Activated CD8-positive, alpha-beta memory T cell treated with anti-CD3 and anti-CD28 coated beads, Interleukin-2, amount 50 U/mL, for 1 hour (primary cell): ENCODE results near the gene GRWD1.

ENCODE experiments used
- DNase-seq: peaks from one replicate; pipeline ENCODE4 v3.0.0-alpha.2; 2020; ENCODE audit errors: extremely low read depth

Gene GRWD1

DNA sequence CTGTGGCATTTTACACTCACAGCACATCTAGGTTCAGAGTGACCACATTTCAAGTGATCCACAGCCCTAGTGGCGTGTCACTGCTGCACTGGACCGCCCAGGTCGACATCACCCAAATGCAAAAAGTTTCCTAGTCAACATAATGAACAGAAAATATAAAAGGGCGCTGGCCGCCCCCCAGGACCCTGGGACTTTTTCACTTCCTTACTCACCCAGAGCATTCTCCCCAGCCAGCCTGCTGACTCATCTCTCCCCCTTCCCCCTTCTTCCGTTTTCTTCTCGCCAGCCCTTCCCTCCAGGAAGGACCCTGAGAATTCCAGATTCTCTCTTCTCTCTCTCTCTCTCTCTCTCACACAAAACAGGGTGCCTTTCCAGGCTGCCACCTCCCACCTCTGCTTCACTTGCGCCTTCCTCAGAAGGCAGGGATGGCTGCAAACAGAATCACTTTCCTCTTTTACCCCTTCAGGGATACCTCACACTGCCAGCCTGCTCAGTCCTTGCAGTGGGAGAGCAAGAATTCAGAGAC is 21.0 kb upstream of the GRWD1 start:
- no peak for DNase-seq

DNA sequence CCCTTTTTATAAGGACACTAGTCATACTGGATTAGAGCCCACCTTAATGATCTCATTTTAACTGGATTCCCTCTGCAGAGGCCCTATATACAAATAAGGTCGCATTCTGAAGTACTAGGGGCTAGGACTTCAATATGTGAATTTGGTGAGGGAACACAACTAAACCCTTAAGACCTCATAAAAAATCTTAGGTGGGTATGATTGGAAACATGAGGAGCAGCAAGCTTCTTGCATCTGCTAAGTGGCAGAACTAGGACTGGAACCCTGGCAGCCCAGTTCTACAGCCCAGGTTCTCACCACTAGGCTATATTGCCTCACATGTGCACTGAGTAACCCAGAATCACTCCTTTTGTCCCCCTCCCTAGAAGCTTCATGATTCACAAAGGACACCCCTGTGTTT is 17.1 kb upstream of the GRWD1 start:
- no peak for DNase-seq

DNA sequence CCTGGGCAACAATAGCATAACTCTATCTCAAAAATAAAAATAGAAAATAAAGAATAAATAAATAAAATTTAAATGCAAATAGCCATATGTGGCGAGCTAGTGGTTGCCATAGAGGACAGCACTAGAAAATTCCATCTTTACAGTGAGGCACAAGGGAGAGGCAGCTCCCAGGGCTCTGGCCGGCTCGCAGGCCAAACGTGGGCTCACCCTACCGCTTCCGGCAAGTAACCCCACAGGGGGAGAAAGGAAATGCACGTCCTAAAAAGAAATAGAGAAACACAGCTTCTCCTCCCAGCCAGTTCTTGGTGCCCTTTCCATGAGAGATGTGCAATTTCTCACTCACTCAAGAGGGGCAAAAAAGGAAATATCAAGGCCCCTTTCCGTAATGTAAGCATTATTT is 12.4 kb upstream of the GRWD1 start:
- no peak for DNase-seq

DNA sequence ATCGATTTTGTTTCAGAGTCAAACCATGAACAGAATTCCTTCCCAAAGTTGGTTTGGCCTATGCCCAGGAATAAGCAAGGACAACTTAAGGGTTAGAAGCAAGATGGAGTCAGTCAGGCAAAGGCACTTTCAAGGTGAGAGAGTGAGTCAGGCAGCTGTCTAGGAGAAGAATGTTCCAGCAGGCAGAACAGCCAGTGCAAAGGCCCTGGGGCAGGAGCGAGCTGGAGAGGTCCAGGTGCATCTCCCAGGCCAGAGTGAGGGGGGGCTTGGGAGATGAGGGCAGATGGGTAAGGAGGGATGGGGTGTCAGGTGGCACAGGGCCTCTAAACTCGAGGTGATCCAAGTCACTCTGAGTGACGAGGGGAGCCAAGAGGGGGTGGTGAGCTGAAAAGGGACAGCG is 9.2 kb upstream of the GRWD1 start:
- no peak for DNase-seq

DNA sequence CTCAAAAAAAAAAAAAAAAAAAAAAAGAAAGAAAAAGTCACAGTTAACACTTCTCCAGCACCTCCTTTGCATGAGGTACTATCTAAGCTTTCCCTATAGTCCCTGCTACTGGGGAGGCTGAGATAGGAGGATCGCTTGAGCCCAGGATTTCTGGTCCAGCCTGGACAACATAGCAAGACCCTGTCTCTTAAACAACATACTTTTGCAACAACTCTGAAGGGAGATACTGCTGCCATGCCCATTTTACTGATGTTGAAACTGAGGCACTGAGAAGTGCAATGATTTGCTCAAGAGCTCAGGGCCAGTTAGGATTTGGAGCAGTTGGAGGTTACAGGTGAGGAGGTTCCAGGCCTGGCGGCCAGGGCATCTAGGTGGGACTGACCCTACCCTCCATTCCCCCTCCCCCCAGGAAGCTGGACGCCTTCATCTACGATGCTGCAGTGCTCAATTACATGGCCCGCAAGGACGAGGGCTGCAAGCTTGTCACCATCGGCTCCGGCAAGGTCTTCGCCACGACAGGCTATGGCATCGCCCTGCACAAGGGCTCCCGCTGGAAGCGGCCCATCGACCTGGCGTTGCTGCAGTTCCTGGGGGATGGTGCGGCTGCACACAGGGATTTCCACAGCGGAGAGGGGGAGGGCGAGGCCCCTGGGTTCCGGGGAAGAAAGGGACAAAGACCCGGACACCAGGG is 4.3 kb upstream of the GRWD1 start:
- no peak for DNase-seq

DNA sequence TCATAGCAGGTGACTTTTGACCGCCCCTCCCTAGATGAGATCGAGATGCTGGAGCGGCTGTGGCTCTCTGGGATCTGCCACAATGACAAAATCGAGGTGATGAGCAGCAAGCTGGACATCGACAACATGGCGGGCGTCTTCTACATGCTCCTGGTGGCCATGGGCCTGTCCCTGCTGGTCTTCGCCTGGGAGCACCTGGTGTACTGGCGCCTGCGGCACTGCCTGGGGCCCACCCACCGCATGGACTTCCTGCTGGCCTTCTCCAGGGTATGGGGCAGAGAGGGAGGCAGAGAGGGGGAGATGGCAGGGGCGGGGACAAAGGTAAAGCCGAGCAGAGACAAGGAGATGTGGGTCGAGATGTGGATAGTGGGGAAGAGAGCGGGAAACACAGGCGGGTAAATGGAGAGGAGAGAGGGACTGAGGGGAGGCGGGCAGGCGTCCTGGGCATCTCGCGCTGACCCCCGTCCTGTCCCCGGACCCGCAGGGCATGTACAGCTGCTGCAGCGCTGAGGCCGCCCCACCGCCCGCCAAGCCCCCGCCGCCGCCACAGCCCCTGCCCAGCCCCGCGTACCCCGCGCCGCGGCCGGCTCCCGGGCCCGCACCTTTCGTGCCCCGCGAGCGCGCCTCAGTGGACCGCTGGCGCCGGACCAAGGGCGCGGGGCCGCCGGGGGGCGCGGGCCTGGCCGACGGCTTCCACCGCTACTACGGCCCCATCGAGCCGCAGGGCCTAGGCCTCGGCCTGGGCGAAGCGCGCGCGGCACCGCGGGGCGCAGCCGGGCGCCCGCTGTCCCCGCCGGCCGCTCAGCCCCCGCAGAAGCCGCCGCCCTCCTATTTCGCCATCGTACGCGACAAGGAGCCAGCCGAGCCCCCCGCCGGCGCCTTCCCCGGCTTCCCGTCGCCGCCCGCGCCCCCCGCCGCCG is 3.4 kb upstream of the GRWD1 start:
- DNase-seq, result no peak

DNA sequence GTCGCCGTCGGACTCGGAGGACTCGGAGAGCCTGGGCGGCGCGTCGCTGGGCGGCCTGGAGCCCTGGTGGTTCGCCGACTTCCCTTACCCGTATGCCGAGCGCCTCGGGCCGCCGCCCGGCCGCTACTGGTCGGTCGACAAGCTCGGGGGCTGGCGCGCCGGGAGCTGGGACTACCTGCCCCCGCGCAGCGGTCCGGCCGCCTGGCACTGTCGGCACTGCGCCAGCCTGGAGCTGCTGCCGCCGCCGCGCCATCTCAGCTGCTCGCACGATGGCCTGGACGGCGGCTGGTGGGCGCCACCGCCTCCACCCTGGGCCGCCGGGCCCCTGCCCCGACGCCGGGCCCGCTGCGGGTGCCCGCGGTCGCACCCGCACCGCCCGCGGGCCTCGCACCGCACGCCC is 2.5 kb upstream of the GRWD1 start:
- DNase-seq, result no peak

DNA sequence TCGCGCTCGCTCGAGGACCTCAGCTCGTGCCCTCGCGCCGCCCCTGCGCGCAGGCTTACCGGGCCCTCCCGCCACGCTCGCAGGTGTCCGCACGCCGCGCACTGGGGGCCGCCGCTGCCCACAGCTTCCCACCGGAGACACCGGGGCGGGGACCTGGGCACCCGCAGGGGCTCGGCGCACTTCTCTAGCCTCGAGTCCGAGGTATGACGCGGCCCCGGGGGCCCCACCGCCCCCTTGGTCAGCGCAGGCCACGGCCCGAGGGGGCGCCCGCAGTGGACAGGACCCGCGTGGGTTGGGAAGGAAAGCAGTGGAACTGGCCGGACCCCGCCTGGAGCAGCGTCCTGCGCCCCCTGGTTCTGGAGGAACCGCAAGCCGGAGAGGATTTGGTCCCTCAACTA is 2.1 kb upstream of the GRWD1 start:
- DNase-seq, result no peak

DNA sequence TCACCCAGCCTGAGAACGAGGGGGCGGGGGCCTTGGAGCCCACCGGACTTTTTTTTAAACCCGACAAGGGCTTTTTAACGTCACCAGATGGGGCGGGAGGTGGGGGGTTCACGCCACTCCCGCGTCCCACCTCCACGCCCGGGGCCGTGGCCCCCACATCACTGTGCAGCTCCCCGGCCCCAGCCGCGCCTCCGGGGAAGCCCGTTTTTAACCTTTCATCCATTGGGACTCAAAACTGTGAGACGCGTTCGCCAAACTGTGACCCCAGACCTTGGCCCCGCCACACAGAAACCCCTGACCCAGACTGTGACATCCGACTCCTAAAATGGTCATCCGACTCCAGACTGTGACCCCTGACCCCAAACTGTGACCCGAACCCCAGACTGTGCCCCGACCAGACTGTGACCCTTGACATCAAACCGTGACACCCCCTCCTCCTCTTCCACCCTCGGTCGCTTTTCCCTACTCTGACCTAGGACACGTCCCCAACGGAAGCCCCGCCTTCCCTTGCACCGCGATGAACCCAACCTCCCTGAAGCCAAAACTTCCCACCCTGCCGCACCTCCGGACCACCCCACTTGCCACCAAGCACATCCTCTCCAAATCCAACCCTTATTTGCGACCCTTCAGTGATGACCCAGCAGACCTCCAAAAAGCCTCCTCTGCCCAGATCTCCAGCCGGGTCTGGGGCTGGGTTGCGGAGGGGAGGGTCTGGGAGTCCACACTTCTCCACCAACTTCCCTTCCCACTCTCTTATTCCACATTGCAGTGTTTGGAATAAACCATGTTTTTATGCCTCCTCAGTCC is 1.5 kb upstream of the GRWD1 start:
- DNase-seq, result no peak

DNA sequence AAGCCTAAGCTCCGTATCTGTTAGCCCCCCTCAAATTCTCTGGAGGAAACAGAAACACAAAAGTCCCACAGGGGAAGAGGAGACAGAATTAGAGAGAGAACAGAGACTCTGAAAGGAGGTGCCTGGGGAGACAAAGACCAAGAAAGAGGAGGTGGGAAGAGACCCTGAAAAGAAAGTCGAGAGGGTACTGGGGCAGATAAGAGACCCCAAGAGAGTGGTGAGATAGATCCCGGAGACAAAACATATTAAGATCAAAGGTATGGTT is 915 bp upstream of the GRWD1 start:
- DNase-seq, result no peak

DNA sequence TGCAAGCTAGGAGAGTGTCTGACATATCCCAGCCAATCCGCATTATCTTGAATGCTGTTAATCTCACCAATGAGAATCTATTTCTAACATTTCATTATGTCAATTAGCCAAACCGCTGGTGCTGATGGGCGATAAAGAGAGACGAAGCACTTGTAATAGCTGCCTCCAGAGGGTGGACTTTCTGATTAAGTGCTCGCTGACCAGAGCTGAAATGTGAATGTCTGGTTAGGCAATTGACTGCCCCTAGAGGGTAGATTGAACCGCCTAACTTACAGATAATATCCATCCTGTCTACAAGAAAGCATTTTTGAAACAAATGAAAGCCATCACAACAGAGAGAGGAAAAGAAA is 552 bp upstream of the GRWD1 start:
- DNase-seq, result no peak

DNA sequence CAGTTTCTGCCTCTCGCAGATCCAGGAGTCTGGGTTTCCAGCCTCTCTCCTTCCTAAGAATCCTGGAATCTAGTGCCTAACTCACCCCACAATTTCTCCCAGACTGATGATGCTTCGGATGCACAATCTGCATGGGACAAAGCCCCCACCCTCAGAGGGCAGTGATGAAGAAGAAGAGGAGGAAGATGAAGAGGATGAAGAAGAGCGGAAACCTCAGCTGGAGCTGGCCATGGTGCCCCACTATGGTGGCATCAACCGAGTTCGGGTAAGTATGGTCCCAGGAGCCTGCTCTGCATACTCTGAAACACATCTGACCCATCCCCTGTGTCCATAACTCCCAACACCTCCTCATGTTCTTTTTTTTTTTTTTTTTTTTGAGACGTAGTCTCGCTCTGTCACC is 796 bp downstream of the GRWD1 start:
- no peak for DNase-seq

DNA sequence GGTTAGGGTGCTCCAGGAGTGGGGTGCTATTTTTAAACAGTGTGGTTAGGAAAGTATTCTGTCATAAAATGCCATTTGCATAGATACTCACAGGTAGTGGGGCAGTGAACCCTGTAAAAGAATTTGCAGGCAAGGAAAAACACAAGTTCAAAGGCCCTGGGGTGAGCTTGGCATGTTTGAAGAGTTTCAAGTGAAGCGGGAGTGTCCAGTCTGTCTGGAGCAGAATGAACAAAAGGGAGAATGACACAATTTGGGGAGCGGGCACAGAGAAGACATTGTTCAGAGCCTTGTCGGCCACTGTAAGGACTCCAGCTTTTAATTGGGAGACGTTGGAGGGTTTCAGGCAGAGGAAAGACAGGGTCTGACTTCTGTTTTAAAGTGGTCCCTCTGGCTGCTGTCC is 2.8 kb downstream of the GRWD1 start:
- no peak for DNase-seq

DNA sequence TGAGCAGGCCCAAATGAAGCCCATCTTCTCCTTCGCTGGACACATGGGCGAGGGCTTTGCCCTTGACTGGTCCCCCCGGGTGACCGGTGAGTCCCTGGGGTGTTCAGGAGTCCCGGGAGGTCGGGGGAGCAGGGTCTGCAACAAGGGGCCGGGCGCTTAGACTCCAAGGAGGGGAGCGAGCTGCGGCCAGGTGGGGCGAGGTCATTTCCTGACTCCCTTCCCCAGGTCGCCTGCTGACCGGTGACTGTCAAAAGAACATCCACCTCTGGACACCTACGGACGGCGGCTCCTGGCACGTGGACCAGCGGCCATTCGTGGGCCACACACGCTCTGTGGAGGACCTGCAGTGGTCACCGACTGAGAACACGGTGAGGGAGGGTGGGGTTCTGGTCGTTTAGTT is 4.7 kb downstream of the GRWD1 start:
- DNase-seq, result no peak

DNA sequence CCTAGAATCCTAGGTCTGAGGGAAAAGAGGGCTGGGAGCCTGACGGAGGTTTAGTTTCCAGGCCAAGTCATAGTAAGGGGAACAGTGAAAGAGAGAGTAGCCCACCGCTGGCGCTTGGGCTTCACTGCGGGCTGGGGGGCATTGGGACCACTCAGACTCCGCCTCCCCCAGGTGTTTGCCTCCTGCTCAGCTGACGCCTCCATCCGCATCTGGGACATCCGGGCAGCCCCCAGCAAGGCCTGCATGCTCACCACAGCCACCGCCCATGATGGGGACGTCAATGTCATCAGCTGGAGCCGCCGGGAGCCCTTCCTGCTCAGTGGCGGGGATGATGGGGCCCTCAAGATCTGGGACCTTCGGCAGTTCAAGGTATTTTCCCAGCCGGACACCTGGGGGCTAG is 5.1 kb downstream of the GRWD1 start:
- no peak for DNase-seq

DNA sequence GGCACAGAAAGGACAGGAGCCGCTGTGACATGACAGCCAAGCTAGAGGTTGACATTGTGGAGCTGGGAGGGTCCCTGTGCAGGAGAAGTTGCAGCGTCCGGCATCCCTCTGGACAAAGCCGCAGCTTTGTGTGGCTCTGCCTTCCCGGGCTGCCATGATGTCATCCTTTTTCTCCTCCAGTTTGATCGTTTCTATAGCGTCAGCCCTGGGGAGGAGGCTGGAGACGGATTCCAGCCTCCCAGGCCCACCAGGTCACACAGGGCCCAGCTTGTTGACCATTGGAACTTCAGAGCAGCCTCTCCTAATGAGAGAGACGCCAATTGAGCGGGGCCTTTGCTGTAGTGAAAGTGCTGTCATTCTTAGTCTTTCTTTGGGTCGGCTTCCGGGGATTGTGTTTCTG is 5.8 kb downstream of the GRWD1 start:
- DNase-seq, result no peak

DNA sequence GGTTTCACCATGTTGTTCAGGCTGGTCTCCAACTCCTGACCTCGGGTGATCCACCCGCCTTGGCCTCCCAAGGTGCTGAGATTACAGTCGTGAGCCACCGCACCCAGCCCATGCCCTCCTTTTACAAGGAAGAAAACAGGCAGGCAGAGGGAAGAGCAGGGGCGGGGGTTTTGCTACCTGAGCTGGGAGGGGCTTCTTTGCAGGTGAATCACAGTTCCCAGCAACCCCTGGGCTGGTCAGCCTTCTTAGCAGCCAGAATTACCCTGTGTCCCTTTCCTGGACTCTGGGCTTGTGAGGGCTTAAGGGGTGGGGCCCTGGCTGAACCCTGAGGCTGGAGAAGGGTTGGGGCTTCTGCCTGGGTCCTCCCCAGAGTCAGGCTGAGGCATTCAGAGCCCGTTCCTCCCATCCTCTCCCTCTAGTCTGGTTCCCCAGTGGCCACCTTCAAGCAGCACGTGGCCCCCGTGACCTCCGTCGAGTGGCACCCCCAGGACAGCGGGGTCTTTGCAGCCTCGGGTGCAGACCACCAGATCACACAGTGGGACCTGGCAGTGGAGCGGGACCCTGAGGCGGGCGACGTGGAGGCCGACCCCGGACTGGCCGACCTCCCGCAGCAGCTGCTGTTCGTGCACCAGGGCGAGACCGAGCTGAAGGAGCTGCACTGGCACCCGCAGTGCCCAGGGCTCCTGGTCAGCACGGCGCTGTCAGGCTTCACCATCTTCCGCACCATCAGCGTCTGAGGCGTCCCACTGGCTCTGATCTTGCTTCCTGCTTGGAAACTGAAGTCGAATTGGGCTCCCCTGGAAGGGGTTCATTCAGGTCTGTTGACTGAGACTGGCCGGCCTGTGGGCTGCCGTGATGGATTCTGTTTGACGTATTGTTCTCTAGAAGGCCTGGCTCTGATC is 6.8 kb downstream of the GRWD1 start:
- DNase-seq, result no peak

DNA sequence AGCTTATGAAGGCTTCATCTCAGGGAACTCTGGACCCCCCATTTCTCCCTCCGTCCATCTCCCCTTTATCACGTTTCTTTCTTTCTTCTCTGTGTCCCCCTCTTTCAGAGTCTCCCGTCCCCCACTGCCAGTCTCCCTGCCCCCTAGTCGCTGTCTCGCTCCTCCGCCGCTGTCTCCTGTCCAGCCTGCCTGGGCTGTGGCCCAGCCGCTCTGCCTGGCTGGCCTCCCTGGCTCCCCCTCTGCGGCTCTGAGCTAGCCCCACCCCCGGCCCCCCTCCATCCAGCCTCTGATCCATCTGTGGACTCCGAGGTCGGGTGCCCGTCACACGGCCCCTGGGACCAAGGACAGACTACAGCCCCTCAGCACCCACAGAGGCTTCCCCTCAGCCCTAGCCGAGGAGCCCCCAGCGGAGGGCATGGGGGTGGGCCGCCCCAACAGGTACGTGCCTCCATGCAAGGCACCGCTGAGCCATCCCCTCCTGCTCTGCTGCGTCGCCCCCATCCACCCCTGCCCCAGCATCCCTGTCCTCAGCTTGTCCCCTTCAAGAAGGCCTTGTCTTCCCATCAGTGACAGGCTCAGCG is 8.5 kb downstream of the GRWD1 start:
- no peak for DNase-seq

DNA sequence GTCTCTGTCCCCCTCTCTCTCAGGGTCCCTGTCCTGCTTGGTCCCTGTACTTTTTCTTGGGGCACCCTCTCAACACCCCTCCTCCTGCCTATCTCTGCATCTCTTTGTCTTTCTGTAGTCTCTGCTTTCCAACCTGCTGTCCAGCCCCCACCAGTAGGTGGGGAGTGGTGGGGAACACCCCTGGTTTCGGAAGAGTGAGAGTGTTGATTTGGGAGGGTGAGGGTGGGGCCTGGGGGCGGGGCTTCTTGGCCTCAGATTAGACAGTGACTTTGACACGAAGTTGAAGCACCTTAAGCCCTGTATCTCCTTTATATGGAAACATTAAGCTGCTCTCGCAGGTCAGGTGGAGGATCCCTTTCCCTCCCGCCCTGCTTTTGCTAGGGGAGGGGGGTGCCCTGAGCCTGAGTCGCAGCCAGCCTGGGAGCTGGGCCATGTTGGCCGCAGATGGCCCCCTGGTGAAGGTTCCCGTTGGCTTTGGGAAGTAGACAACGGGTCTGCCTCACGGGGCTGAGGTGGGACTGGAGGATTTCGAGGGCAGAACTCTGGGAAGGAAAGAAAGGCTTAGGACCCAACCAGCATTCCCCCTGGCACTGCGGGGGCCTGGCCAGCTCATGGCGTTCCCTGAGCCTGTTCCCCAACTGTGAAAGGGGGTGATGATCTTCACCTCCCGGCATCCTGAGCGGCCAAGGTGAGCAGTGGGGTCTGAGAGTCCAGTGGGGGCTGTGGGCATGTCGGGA is 9.6 kb downstream of the GRWD1 start, which contains the start of gene KCNJ14:
Gene KCNJ14, plus strand, starts transcription at position 404 of the 737 bp plus-strand sequence. CDS start 6,151 bp downstream, outside the sequence.
- no peak for DNase-seq

DNA sequence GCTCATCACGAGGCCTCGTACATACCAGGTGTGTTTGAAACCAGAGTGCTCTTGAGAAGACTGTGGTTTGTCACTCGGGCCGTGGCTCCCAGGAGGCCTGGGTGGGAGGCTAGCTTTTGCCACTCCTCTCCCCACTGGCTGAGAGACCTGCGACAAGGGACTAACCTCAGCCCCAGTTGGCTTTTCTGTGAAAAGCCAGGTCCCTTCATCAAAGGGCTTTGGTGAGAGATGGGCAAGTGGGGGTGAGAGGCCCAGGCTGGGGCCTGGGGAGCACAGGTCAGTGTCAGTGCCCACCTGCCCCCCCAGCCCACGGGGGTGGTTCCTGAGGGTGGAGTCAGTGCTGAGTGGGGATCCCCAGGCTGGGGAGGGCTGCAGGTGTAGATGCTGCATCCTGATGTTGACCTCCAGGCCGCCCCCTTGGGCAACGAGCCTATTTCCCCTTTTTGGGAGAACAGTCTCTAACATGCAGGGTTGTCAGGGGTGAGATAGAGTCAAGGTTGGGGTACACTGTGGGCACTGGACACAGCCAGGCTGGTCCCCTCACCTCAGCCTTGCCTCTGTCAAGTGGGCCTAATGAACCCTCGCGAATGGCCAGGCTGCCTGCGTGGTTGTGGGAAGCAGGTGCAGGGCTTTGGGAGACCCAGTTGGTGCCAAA is 10.3 kb downstream of the GRWD1 start:
- no peak for DNase-seq
